ENCODE measurements around the gene AUP1.

AUP1 gene

DNA sequence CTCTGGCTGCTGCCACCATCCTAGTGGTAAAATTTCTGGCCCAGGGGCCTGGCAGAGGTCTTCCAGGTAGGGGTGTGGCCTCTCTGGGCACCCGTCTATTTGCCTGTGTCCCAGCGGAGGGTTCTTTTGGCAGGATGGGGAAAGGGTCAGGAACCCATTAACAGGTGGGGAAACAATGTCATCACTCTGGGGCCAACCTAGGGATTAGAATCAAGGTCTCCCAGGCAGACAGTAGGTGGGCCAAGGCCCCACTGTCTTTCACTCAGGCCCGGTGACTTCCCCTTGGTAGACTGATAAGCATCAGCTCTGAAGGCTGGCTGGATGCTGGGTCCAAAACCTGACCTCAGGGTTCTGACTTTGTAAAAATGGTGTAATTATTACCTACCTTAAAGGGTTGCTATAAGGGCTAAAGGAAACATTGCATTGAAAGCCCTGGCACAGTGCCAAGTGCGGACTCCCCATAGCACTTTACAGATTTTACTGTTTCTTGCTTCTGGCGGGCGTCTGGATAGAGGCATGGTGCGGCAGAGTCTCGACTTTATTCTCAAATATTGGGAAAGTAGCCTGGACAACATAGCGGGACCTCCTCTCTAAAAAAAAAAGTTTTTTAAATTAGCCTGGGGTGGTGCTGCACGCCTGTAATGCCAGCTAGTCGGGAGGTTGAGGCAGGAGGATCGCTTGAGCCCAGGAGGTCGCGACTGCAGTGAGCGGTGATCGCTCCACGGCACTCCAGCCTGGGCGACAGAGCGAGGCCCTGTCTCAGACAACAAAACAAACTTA, 32.3 kb downstream of the AUP1 start:
- TF ChIP-seq, protein P1, sequence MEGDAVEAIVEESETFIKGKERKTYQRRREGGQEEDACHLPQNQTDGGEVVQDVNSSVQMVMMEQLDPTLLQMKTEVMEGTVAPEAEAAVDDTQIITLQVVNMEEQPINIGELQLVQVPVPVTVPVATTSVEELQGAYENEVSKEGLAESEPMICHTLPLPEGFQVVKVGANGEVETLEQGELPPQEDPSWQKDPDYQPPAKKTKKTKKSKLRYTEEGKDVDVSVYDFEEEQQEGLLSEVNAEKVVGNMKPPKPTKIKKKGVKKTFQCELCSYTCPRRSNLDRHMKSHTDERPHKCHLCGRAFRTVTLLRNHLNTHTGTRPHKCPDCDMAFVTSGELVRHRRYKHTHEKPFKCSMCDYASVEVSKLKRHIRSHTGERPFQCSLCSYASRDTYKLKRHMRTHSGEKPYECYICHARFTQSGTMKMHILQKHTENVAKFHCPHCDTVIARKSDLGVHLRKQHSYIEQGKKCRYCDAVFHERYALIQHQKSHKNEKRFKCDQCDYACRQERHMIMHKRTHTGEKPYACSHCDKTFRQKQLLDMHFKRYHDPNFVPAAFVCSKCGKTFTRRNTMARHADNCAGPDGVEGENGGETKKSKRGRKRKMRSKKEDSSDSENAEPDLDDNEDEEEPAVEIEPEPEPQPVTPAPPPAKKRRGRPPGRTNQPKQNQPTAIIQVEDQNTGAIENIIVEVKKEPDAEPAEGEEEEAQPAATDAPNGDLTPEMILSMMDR (IDR thresholded peaks at IDR 0.05; ENCODE audit: insufficient read depth, low read length, missing control alignments): no peak
- no peak for DNase-seq (ENCODE audit: low read depth, low spot score)
- H3K4me3 ChIP-seq (ENCODE audit: low read depth, low read length): no peak overlapping the region
- ChIA-PET POLR2A (interaction anchor here (1.2 kb wide), 1 partner anchor 25 kb away, joined by 4 read pairs; the partner anchor contains the start of gene MRPL53), CTCF (interaction anchor here (1.5 to 13.6 kb wide), 3 partner anchors 11 to 90 kb away, joined by 3 to 202 read pairs (median 29); partner anchors contain the start of genes CCDC142, PCGF1 and TTC31)

DNA sequence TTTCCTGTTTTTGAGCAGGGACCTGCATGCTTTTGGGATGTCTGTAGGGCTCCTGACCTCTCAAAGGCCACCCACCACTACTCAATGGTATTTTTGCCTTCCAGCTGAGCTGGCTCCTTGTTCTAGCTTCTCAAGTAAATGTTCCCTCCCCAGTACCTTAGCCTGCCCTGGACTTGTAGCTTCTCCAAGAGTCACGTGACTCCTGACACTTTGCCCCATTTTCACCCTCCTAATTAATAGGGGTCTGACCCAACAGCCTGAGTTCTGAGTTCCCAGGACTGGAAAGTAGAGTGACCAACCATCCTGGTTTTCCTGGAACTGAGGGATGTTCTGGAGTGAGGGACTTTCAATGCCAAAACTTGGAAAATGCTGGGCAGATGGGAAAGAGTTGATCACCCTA, 34.1 kb downstream of the AUP1 start:
- H3K4me3 ChIP-seq (ENCODE audit: low read depth, low read length): no peak overlapping the region
- TF ChIP-seq, protein P1 (IDR thresholded peaks at IDR 0.05; ENCODE audit: insufficient read depth, low read length, missing control alignments): no peak
- no peak for DNase-seq (ENCODE audit: low read depth, low spot score)
- CTCF ChIA-PET: interaction anchor here (2.1 kb wide), 1 partner anchor 12 kb away, joined by 6 read pairs; the partner anchor contains the start of genes CCDC142 and TTC31
- POLR2A ChIA-PET: no interaction called here

DNA sequence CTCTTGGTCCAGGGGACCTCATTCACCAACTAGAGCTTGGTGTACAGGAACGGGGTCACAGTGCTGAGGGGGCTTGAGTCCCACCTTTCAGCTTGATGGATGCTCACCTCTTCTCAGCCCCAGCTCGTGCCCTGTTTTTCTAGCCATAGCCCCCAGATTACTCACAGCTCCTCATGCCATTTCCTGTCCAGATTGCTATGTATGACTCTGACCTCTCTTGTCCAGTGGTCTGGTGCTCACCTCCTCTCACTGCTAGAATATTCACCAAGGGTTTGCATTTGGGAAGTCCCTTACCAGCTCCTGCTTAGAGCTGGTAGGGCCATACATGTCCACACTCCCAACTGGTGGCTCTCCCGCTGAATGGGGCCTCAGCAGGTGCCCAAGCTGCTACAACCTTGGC, 36.0 kb downstream of the AUP1 start:
- CTCF ChIA-PET: interaction anchor here (0.7 to 15.3 kb wide), 4 partner anchors 8 to 90 kb away, joined by 3 to 401 read pairs (median 12); partner anchors contain the start of genes CCDC142 and TTC31
- POLR2A ChIA-PET: interaction anchor here (0.9 to 1.1 kb wide), 2 partner anchors 13 to 21 kb away, joined by 3 read pairs; partner anchors contain the start of genes MRPL53 and PCGF1
- H3K4me3 ChIP-seq (ENCODE audit: low read depth, low read length): no peak overlapping the region
- TF ChIP-seq, protein P1 (IDR thresholded peaks at IDR 0.05; ENCODE audit: insufficient read depth, low read length, missing control alignments): no peak
- no peak for DNase-seq (ENCODE audit: low read depth, low spot score)

DNA sequence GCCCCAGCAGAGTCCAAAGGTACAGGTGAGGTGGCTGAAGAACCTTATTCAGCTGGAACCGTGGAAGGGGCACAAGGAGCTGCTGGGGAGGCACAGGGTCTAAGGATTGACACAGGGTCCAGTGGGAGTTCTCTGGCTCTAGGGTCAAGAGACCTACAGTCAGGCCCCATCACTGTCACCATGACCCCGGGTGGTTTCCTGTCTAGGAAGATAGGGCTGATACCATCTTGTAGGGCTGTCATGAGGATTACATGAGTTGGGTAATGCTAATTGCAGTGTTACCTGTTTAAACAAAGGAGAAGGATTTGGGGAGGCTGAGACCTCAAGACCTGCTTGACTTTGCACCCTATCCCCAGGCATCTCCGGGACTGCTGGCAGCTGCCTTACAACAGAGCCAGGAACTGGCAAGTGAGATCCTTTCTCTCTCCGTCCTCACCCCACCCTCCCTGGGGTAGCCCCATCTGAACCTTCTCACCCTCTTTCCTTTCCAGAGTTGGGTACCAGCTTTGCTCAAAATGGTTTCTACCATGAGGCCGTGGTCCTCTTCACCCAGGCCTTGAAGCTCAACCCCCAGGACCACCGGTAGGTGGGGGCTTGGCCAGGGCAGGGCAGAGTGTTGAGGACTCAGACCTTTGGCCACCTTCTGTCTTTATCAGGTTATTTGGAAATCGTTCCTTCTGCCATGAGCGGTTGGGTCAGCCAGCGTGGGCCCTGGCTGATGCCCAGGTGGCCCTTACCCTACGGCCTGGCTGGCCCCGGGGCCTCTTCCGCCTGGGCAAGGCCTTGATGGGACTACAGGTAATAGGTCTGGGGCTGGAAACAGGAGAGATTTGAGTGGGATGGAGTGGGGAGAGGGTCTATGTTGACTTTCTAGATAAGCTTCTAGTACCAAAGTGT, 37.6 kb downstream of the AUP1 start:
- TF ChIP-seq, protein P1 (IDR thresholded peaks at IDR 0.05; ENCODE audit: insufficient read depth, low read length, missing control alignments): no peak
- CTCF ChIA-PET: interaction anchor here (2.7 to 15.3 kb wide), 2 partner anchors 8 to 92 kb away, joined by 22 to 401 read pairs; partner anchors contain the start of genes CCDC142 and TTC31
- H3K4me3 ChIP-seq (ENCODE audit: low read depth, low read length): no peak overlapping the region
- POLR2A ChIA-PET: no interaction called here
- no peak for DNase-seq (ENCODE audit: low read depth, low spot score)

DNA sequence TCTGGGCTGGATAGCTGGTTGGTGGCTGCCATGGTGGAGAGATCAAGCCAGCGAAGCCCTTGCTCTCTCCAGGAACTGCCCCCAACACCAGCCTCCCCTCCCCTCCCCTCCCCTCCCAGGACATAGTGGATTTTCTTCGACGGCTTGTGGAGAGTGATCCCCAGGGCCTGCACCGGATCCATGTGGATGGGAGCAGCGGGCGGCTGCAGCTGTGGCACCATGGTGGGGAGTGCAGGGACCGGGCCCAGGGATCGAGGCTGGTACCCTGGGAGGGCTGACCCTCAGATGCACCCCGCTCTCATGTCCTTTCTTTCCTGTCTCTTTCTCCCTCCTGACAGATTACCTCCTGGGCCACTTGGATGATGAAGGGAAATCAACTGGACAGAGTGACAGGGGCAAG, 39.6 kb downstream of the AUP1 start:
- no peak for DNase-seq (ENCODE audit: low read depth, low spot score)
- no peak overlapping the region for H3K4me3 ChIP-seq (ENCODE audit: low read depth, low read length)
- ChIA-PET POLR2A (interaction anchor here (1.1 kb wide), 1 partner anchor 9 kb away, joined by 3 read pairs; no protein-coding TSS in a partner anchor), CTCF (interaction anchor here (0.8 to 15.3 kb wide), 5 partner anchors 9 to 98 kb away, joined by 3 to 401 read pairs (median 3); no protein-coding TSS in a partner anchor)
- TF ChIP-seq, protein P1 (IDR thresholded peaks at IDR 0.05; ENCODE audit: insufficient read depth, low read length, missing control alignments): no peak

Measured in AG04449 (cell line).